Vagina (tissue), 2 donors: ENCODE measurements around the gene LRAT. TPM values are rescaled to one million over a fixed set of nuclear protein-coding genes. Genes with fewer than 3 reads are reported as not detected.

Experiments
- DNase-seq, 2 donors: peaks; one replicate each; pipeline ENCODE4 v3.0.0-alpha.2; 2017; ENCODE audit errors: extremely low spot score in 2 of 2
- H3K27ac ChIP-seq: fragments of 200-600 bp; sonication (generic); one replicate; pipeline ENCODE4 v1.5.1; 2019
- H3K27me3 ChIP-seq: fragments of 200-600 bp; sonication (generic); one replicate; pipeline ENCODE4 v1.5.1; 2019
- H3K36me3 ChIP-seq, 2 donors: fragments of 200-600 bp; sonication (generic); one replicate each; pipeline ENCODE4 v1.5.1; 2017 to 2019
- H3K4me1 ChIP-seq: fragments of 200-600 bp; sonication (generic); one replicate; pipeline ENCODE4 v1.5.1; 2019
- H3K4me3 ChIP-seq, 2 donors: fragments of 200-600 bp; sonication (generic); 1 replicate in 1 of 2; 2 replicates in 1 of 2; pipeline ENCODE4 v1.5.1; 2016 to 2019
- H3K9me3 ChIP-seq: fragments of 200-600 bp; sonication (generic); one replicate; pipeline ENCODE4 v1.5.1; 2019
- CTCF ChIP-seq, 3 experiments: fragments of 450-650 bp in 2 of 3; fragments of 200-600 bp in 1 of 3; sonication (generic) in 1 of 3; IDR thresholded peaks; one replicate each; pipeline ENCODE4 v1.5.1; 2017 to 2019; ENCODE audit warnings: antibody characterized with exemption in 3 of 3, mild to moderate bottlenecking in 2 of 3, moderate library complexity in 2 of 3
- POLR2A ChIP-seq, 2 donors: fragments of 450-650 bp; IDR thresholded peaks; one replicate each; pipeline ENCODE4 v1.6.1; 2017; ENCODE audit warnings: antibody characterized with exemption in 2 of 2, mild to moderate bottlenecking in 2 of 2, moderate library complexity in 2 of 2
- POLR2AphosphoS5 ChIP-seq, 2 donors: sonication (generic); formaldehyde crosslinking; IDR thresholded peaks; one replicate each; pipeline ENCODE4 v1.9.0; 2017; ENCODE audit warnings: antibody characterized with exemption in 2 of 2, mild to moderate bottlenecking in 2 of 2, low read depth in 1 of 2; ENCODE audit not compliant: insufficient read depth in 1 of 2
- intact Hi-C: fragments of 100-400 bp; cut with DNase I; formaldehyde crosslinking; loops from one replicate; pipeline ENCODE4 v1.15.1; 2023
- small RNA-seq: library from RNA; depleted of rRNA; stranded (forward); fragments of <200 nt; gene quantifications from one replicate; pipeline ENCODE3, GENCODE V24; 2016
- total RNA-seq: library from RNA; depleted of rRNA; stranded (reverse); fragments of >200 nt; gene quantifications from one replicate; pipeline ENCODE4 v1.2.3, GENCODE V29; 2016

LRAT gene
- total RNA-seq, 1 donor from 2014 or later = not detected

- no peak for DNase-seq
- H3K27me3 ChIP-seq = no peaks in the 10 kb centered on the region
- no peak overlapping the region for H3K27ac ChIP-seq
- no peak overlapping the region for H3K4me3 ChIP-seq
- TF ChIP-seq CTCF (IDR thresholded peaks at IDR 0.05) = no peak
- no peak for TF ChIP-seq POLR2AphosphoS5 (IDR thresholded peaks at IDR 0.05; ENCODE audit: insufficient read depth in 1 of 2, low read depth in 1 of 2)
- no peak for TF ChIP-seq POLR2A (IDR thresholded peaks at IDR 0.05)
- H3K9me3 ChIP-seq = no peaks in the 10 kb centered on the region
- H3K36me3 ChIP-seq = no peaks in the 10 kb centered on the region
- intact Hi-C loops = no loop called here
- no peaks in the 10 kb centered on the region for H3K4me1 ChIP-seq
Measured at GRCh38 chr4:154781983-154782293, 38.1 kb downstream of the LRAT start.

Small RNA genes lying within 50 kb of the gene (small RNA-seq; reads per million reads assigned to genes)
- gene NDUFB2P1 = not detected
- not detected for gene RNU2-44P
- not detected for gene RNU2-66P

Other genes with a start within 250 kb of the LRAT start
- 41.3 TPM for gene PLRG1, start 193.6 kb upstream of the LRAT start, total RNA-seq
- not detected for gene FGB, start 181.0 kb upstream of the LRAT start, total RNA-seq
- not detected for gene FGA, start 153.3 kb upstream of the LRAT start, total RNA-seq
- not detected for gene FGG, start 131.3 kb upstream of the LRAT start, total RNA-seq
- gene RBM46, start 37.3 kb downstream of the LRAT start, total RNA-seq = not detected